Fibroblast of lung (primary cell): ENCODE measurements around the gene CD84.

Experiments
- CTCF ChIP-seq, 2 donors: IDR thresholded peaks in 1 of 2; conservative IDR thresholded peaks in 1 of 2; 1 replicate in 1 of 2; 2 replicates in 1 of 2; pipeline ENCODE4 v1.5.1; 2011 to 2012; ENCODE audit warnings: low read length in 2 of 2, control low read depth in 1 of 2, inconsistent platforms in 1 of 2, low read depth in 1 of 2, mild to moderate bottlenecking in 1 of 2
- EZH2 ChIP-seq: IDR thresholded peaks from 2 replicates; pipeline ENCODE4 v1.5.1; 2012; ENCODE audit warnings: low read length, control low read depth, mild to moderate bottlenecking; ENCODE audit errors: missing control alignments

- no peak for TF ChIP-seq CTCF (conservative IDR thresholded peaks at IDR 0.05 in 1 of 2, IDR thresholded peaks at IDR 0.05 in 1 of 2; ENCODE audit: low read depth in 1 of 2, low read length in 2 of 2)
- no peak for TF ChIP-seq EZH2
Observed at GRCh38 chr1:160590488-160590887, 11.2 kb upstream of the CD84 start.
